K562 (cell line): ENCODE data around the gene LARP6. TPM values are rescaled to one million over a fixed set of nuclear protein-coding genes. Genes with fewer than 3 reads are reported as not detected.

Experiments used
- ATAC-seq: fragments of 200-7000 bp; cut with Tn5 transposase; 3 replicates; pipeline ENCODE4 v1.9.1; 2020; ENCODE audit warnings: moderate library complexity
- BruUV-seq: library from RNA; stranded (reverse); fragments of 400-500 nt; replicated peaks from 2 replicates; lab custom pipeline; 2021; lab: Mats Ljungman, UMichigan
- CTCF ChIA-PET: fragments of 300-600 bp; formaldehyde crosslinking; extraction: SDS; loops from one replicate; lab custom pipeline; 2021; ENCODE audit warnings: low intra/inter-chr PET ratio; lab: Yijun Ruan, JAX
- POLR2A ChIA-PET: fragments of 300-600, 350-650 bp; sonication (Branson Sonifier 250); formaldehyde crosslinking; extraction: SDS; loops from one replicate; lab custom pipeline; 2021; ENCODE audit warnings: antibody characterized with exemption, inconsistent platforms; lab: Yijun Ruan, JAX
- DNase-seq, 4 experiments: peaks; one replicate each; pipeline versions ENCODE4 v3.0.0 to v3.0.0-alpha.2; 2011 to 2018; ENCODE audit warnings: low spot score in 3 of 4, mixed read lengths in 3 of 4; ENCODE audit errors: extremely low read depth in 1 of 4
- FAIRE-seq: peaks from 2 replicates; lab custom pipeline; 2011; peaks lifted over from hg19 to GRCh38; lab: Jason Lieb, UNC
- H2AFZ ChIP-seq: 2 replicates; pipeline ENCODE4 v1.6.0; 2011; ENCODE audit warnings: low read depth, low read length, control low read depth, inconsistent platforms
- H3K27ac ChIP-seq: fragments of 200-600 bp; 3 replicates; pipeline ENCODE4 v1.8.0; 2011; ENCODE audit warnings: low read depth, mild to moderate bottlenecking, control low read depth, inconsistent platforms, low read length, moderate library complexity, mixed read lengths; ENCODE audit errors: extremely low read depth
- H3K27me3 ChIP-seq, 2 experiments: fragments of 300-600 bp in 1 of 2; 2 replicates in 1 of 2; 3 replicates in 1 of 2; pipeline versions ENCODE4 v1.6.0 to v1.8.0; 2011; ENCODE audit warnings: inconsistent platforms in 2 of 2, low read length in 2 of 2, mild to moderate bottlenecking in 1 of 2, mixed read lengths in 1 of 2, moderate library complexity in 1 of 2; ENCODE audit not compliant: control insufficient read depth in 2 of 2, insufficient read depth in 2 of 2
- H3K36me3 ChIP-seq: fragments of 300-600 bp; 3 replicates; pipeline ENCODE4 v1.8.0; 2011; ENCODE audit warnings: mild to moderate bottlenecking, low read length, inconsistent platforms; ENCODE audit not compliant: control insufficient read depth, insufficient read depth
- H3K4me1 ChIP-seq, 2 experiments: fragments of 200-600 bp in 1 of 2; replicated peaks in 1 of 2; 2 replicates in 1 of 2; 3 replicates in 1 of 2; pipeline versions ENCODE4 v1.5.1 to v1.8.0; 2011; ENCODE audit warnings: inconsistent platforms in 2 of 2, low read length in 2 of 2, mild to moderate bottlenecking in 1 of 2, mixed read lengths in 1 of 2, moderate library complexity in 1 of 2; ENCODE audit not compliant: control insufficient read depth in 2 of 2, insufficient read depth in 2 of 2
- H3K4me2 ChIP-seq: 2 replicates; pipeline ENCODE4 v1.6.1; 2011; ENCODE audit warnings: low read length, control low read depth, inconsistent platforms, mixed read lengths; ENCODE audit not compliant: insufficient read depth
- H3K4me3 ChIP-seq: fragments of 200-600 bp; sonication (generic), shearing (Covaris generic); 2 replicates; pipeline ENCODE4 v1.5.1; 2016; ENCODE audit warnings: control low read depth, inconsistent platforms
- H3K79me2 ChIP-seq: fragments of 200-600 bp; 3 replicates; pipeline ENCODE4 v1.8.0; 2011; ENCODE audit warnings: low read length, inconsistent platforms; ENCODE audit not compliant: control insufficient read depth, insufficient read depth
- H3K9ac ChIP-seq, 2 experiments: 2 replicates each; pipeline versions ENCODE4 v1.6.0 to v1.6.1; 2011; ENCODE audit warnings: low read depth in 2 of 2, low read length in 2 of 2, control low read depth in 1 of 2, inconsistent platforms in 1 of 2, mild to moderate bottlenecking in 1 of 2, mixed read lengths in 1 of 2; ENCODE audit not compliant: insufficient read depth in 1 of 2
- H3K9me1 ChIP-seq: one replicate; pipeline ENCODE4 v1.6.0; 2011; ENCODE audit warnings: inconsistent platforms, mild to moderate bottlenecking, low read length, moderate library complexity; ENCODE audit not compliant: control insufficient read depth, insufficient read depth
- H3K9me3 ChIP-seq: replicated peaks from 2 replicates; pipeline ENCODE4 v1.5.1; 2011; ENCODE audit warnings: low read depth, low read length, inconsistent platforms; ENCODE audit not compliant: control insufficient read depth, insufficient read depth
- H4K20me1 ChIP-seq: replicated peaks from 2 replicates; pipeline ENCODE4 v1.6.1; 2011; ENCODE audit warnings: low read length, inconsistent platforms, mixed read lengths; ENCODE audit not compliant: control insufficient read depth, insufficient read depth
- BDP1 ChIP-seq: IDR thresholded peaks from 3 replicates; pipeline ENCODE4 v1.6.1; 2011; ENCODE audit not compliant: insufficient read length, insufficient read depth
- CAMTA2 ChIP-seq: fragments of 250-450 bp; sonication (Bioruptor Pico); conservative IDR thresholded peaks from 2 replicates; pipeline ENCODE4 v1.5.1; 2022
- IRF9 ChIP-seq: fragments of 450-650 bp; IDR thresholded peaks from 2 replicates; pipeline ENCODE4 v1.6.1; 2016; ENCODE audit warnings: missing biosample characterization, missing genetic modification characterization
- MYBL2 ChIP-seq, 2 experiments: fragments of 450-650 bp in 1 of 2; sonication (generic) in 1 of 2; formaldehyde crosslinking in 1 of 2; IDR thresholded peaks; 2 replicates each; pipeline versions ENCODE4 v1.6.1 to v1.8.1; 2017 to 2022; ENCODE audit warnings: borderline replicate concordance in 1 of 2, inconsistent platforms in 1 of 2, low read depth in 1 of 2, mild to moderate bottlenecking in 1 of 2, missing genetic modification reagents in 1 of 2, moderate library complexity in 1 of 2
- NR0B1 ChIP-seq: fragments of 450-650 bp; IDR thresholded peaks from one replicate; pipeline ENCODE4 v1.6.1; 2018; ENCODE audit warnings: mild to moderate bottlenecking, moderate library complexity; ENCODE audit not compliant: partially characterized antibody
- PHF21A ChIP-seq: fragments of 450-650 bp; IDR thresholded peaks from 2 replicates; pipeline ENCODE4 v1.6.1; 2017; ENCODE audit warnings: low read depth, borderline replicate concordance
- POLR2A ChIP-seq: fragments of 450-650 bp; conservative IDR thresholded peaks from 2 replicates; pipeline ENCODE4 v1.6.1; 2016
- RNF219 ChIP-seq: fragments of 250-450 bp; sonication (Bioruptor Pico); IDR thresholded peaks from 2 replicates; pipeline ENCODE4 v1.5.0; 2022; ENCODE audit warnings: mild to moderate bottlenecking
- SMAD4 ChIP-seq: fragments of 250-450 bp; sonication (Bioruptor Pico); conservative IDR thresholded peaks from 2 replicates; pipeline ENCODE4 v1.8.0; 2021; ENCODE audit warnings: inconsistent platforms, mild to moderate bottlenecking, moderate library complexity
- ZBTB11 ChIP-seq, 3 experiments: fragments of 200-800 bp in 1 of 3; fragments of 250-450 bp in 1 of 3; fragments of 450-650 bp in 1 of 3; sonication (Bioruptor Pico) in 1 of 3; sonication (Bioruptor generic) in 1 of 3; formaldehyde crosslinking in 1 of 3; IDR thresholded peaks; 2 replicates each; pipeline versions ENCODE4 v1.6.1 to v1.8.0; 2016 to 2022; ENCODE audit warnings: mild to moderate bottlenecking in 2 of 3, missing genetic modification characterization in 2 of 3, missing compliant biosample characterization in 1 of 3, moderate library complexity in 1 of 3
- ZNF253 ChIP-seq: fragments of 250-450 bp; sonication (Bioruptor Pico); conservative IDR thresholded peaks from 2 replicates; pipeline ENCODE4 v1.6.1; 2021; ENCODE audit warnings: mild to moderate bottlenecking
- WGBS: fragments of 100-300 bp; shearing (Covaris generic); methylation state at CpG from one replicate; pipeline ENCODE4 v1.1.6; 2016; ENCODE audit warnings: low coverage, mixed read lengths; ENCODE audit not compliant: insufficient coverage; ENCODE audit errors: missing lambda C conversion rate; 5-methylcytosine and 5-hydroxymethylcytosine counted together
- in situ Hi-C: fragments of 300-500 bp; cut with MboI; formaldehyde crosslinking; loops from 4 replicates; pipeline ENCODE4 v1.15.0; 2018; ENCODE audit warnings: inconsistent platforms, mixed read lengths
- intact Hi-C: fragments of 100-400 bp; cut with micrococcal nuclease; formaldehyde crosslinking; loops from 2 replicates; pipeline ENCODE4 v1.14.2; 2022
- polyA plus RNA-seq, 8 experiments: library from polyadenylated mRNA; depleted of rRNA in 4 of 8; stranded (reverse) in 5 of 8; unstranded in 3 of 8; fragments of >200 nt; fragmentation: Nextera tagmentation in 2 of 8; fragmentation: Illumina TruSeq in 1 of 8; extraction: Ambion mirVana in 2 of 8; extraction: Trizol in 1 of 8; gene quantifications; 2 replicates each; pipeline versions ENCODE4 v1.2.1 to v1.2.3, GENCODE V29; 2011 to 2014; ENCODE audit warnings: inconsistent platforms in 1 of 8, missing spikeins in 1 of 8
- total RNA-seq, 7 experiments: library from RNA; depleted of rRNA in 6 of 7; stranded (reverse); fragments of >200 nt in 6 of 7; fragmentation: Illumina TruSeq in 2 of 7; extraction: Trizol in 2 of 7; gene quantifications; 2 replicates each; pipeline versions ENCODE4 v1.2.1 to v1.2.3, GENCODE V29; 2011 to 2021; ENCODE audit warnings: low replicate concordance in 1 of 7

The LARP6 gene
- total and polyA plus RNA-seq, 9 of the 15 experiments (the other 6 are each of a cell fraction or from before 2014, with no cell fraction given), result not detected

GRCh38 chr15:70876683-70877082 is 22.7 kb upstream of the LARP6 start (continued):
- TF ChIP-seq MYBL2 (IDR thresholded peaks at IDR 0.05; ENCODE audit: low read depth) (no peak), MYBL2 (CRISPR knock-in tag; IDR thresholded peaks at IDR 0.05; ENCODE audit: borderline replicate concordance) (no peak), POLR2A (no peak), ZNF253 (no peak), SMAD4 (CRISPR knock-in tag) (no peak)
- TF ChIP-seq, all 486 proteins: peak for 0

GRCh38 chr15:70876011-70876410 is 22.1 kb upstream of the LARP6 start:
- 3% methylated on average over 3 of the region's 3 CpGs for WGBS
- intact Hi-C loops, result no loop called here
- Histone ChIP-seq H4K20me1 (no peaks in the 10 kb centered on the region), H3K4me3 (no peak overlapping the region), H3K79me2 (no peaks in the 10 kb centered on the region), H3K27ac (no peak overlapping the region), H3K4me2 (no peak overlapping the region), H3K9me3 (no peaks in the 10 kb centered on the region), H2AFZ (no peak overlapping the region), H3K9ac (no peak overlapping the region), H3K36me3 (no peaks in the 10 kb centered on the region), H3K27me3 (no peaks in the 10 kb centered on the region), H3K9me1 (no peaks in the 10 kb centered on the region), H3K4me1 (no peaks in the 10 kb centered on the region)
- FAIRE-seq (no peak), ATAC-seq (no peak), DNase-seq (no peak)
- ChIA-PET POLR2A (no interaction called here), CTCF (no interaction called here)
- no TSS peak for BruUV-seq
- in situ Hi-C loops, result no loop called here
- TF ChIP-seq BDP1 (no peak), PHF21A (no peak), RNF219 (CRISPR knock-in tag) (no peak), NR0B1 (no peak), CAMTA2 (no peak), ZBTB11 (CRISPR knock-in tag; IDR thresholded peaks at IDR 0.05) (no peak), IRF9 (tag) (no peak)
